ENCODE data around the gene EMC1. TPM values are rescaled to one million over a fixed set of nuclear protein-coding genes. Genes with fewer than 3 reads are reported as not detected.

The EMC1 gene
- total RNA-seq, 1 donor from 2014 or later, result 61.8 TPM

DNA sequence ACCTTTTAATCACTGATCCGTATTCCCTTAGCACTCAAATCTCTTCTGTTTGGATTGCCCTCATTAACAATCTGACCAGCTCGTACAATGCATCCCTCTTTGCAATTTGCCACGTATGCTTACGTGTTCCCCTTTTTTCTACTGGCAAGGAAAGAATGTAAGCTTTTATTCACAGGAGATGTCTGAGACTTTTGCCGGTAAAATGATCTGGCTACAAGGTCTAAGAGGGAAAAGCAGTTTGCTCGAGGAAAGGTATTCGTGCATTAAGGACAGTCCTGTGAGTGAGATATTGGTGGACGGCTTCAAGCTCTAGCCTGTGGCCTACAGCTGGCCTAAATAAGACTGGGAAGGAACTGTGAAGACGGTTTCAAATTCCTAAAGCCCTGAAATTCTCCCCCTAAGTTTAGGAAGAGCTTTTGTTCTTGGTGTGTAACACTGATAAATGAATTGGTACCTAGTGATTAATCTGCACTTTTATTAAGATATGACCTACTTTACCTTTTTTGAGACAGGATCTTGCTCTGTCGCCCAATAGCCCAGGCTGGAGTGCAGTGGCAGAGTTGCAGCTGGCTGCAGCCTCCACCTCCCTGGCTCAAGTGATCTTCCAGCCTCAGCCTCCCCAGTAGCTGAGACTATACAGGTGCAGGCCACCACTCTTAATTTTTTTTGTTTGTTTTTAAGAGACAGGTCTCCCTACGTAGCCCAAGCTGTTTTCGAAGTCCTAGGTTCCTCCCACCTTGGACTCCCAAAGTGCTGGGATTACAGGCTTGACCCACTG lies 40.4 kb downstream of the EMC1 start:
- H3K36me3 Mint-ChIP-seq (ENCODE audit: low read depth), result no peaks in the 10 kb centered on the region
- DNase-seq (ENCODE audit: low read depth, low spot score), result no peak

DNA sequence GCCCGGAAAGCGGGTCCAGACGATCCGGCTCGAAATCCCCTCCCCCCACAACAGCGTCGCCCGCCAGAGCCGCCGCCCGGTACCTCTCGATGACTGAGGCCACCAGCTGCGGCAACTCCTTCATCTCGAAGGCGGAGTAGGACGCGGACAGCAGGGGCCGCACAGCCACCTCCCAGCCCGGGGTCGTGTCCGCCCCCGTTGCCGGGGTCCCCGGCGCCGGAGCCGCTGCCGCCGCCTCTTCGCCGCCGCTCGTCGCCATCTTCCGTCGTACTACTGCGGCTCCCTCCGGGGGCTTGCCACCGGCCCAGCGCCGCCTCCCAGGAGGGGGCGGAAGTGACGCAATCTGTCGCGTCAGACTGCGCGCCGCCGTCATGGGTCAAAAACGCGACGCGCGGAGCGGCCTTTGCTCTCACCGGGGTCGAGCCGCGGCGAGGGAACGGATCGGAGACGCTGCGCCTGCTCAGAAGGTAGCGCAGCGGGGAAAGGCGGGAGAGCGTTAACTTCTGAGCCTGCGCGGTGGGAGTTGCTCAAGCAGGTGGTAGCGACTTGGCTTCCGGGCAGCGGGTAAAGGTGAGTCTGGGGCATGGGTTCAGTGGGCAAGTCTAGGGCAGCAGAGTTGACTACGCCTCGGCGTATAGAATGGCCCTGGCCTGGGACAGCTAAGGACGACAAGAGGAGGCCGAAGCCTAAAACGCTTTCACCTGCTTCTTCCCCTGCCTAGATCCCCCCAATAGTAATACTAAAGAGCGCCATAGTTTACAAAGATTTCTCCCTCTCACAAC lies 41.1 kb downstream of the EMC1 start, which contains the start of gene UBR4:
UBR4 (minus strand) TSS at position 277 of the 782 bp plus-strand sequence; CDS start at position 259, 18 bp downstream.
- Mint-ChIP-seq H3K9me3 (no peaks in the 10 kb centered on the region), H3K27ac (ENCODE audit: unreplicated experiment) (peak within 1 kb of the TSS; percentile 98), H3K27me3 (ENCODE audit: low read depth) (no peaks in the 10 kb centered on the region), H3K4me3 (peak within 1 kb of the TSS; percentile 95), H3K4me1 (peaks cover 54% of the 10 kb centered on the region), H3K36me3 (ENCODE audit: low read depth) (no peaks in the 10 kb centered on the region)
- peak; percentile 93 for DNase-seq (ENCODE audit: low read depth, low spot score)
- no peak for TF ChIP-seq CTCF (conservative IDR thresholded peaks at IDR 0.05)

More for the DNA sequence above, 40.4 kb downstream of the EMC1 start:
- Mint-ChIP-seq H3K4me1 (peaks cover 47% of the 10 kb centered on the region), H3K27ac (ENCODE audit: unreplicated experiment) (peak overlapping the region; percentile 98), H3K4me3 (peak overlapping the region; percentile 92), H3K27me3 (ENCODE audit: low read depth) (no peaks in the 10 kb centered on the region), H3K9me3 (no peaks in the 10 kb centered on the region)
- TF ChIP-seq CTCF (conservative IDR thresholded peaks at IDR 0.05), result no peak

DNA sequence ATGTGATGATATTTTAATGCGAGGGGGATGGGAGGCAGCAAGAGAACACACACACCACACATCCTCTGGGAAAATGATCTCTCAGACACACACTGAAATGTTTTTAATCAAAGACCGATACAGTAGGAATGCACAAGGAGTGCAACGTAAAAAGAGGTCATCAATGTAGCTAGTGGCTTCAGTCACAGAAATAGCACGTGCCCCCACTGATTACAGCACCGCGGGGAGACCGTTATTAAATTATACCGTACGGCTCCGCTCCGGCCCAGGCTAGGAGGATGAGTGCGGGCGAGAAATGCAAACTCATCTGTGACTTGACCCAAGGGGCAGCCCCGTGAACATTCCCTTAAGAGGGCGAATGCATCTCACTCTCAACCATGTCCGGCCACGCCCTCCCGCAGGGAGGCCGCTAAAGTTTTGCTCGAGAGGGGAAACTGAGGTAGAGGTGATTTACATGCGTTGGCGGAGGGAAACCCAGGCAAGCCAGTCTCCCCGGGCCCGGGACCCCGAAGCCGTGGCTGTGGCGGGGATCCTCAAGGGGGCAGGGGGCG lies 41.8 kb downstream of the EMC1 start:
- peak overlapping the region; percentile 95 for H3K4me3 Mint-ChIP-seq
- no peaks in the 10 kb centered on the region for H3K36me3 Mint-ChIP-seq (ENCODE audit: low read depth)
- peak overlapping the region; percentile 97 for H3K27ac Mint-ChIP-seq (ENCODE audit: unreplicated experiment)
- no peak for TF ChIP-seq CTCF (conservative IDR thresholded peaks at IDR 0.05)
- H3K4me1 Mint-ChIP-seq, result peaks cover 54% of the 10 kb centered on the region
- DNase-seq (ENCODE audit: low read depth, low spot score), result no peak
- H3K27me3 Mint-ChIP-seq (ENCODE audit: low read depth), result no peaks in the 10 kb centered on the region
- H3K9me3 Mint-ChIP-seq, result no peaks in the 10 kb centered on the region

DNA sequence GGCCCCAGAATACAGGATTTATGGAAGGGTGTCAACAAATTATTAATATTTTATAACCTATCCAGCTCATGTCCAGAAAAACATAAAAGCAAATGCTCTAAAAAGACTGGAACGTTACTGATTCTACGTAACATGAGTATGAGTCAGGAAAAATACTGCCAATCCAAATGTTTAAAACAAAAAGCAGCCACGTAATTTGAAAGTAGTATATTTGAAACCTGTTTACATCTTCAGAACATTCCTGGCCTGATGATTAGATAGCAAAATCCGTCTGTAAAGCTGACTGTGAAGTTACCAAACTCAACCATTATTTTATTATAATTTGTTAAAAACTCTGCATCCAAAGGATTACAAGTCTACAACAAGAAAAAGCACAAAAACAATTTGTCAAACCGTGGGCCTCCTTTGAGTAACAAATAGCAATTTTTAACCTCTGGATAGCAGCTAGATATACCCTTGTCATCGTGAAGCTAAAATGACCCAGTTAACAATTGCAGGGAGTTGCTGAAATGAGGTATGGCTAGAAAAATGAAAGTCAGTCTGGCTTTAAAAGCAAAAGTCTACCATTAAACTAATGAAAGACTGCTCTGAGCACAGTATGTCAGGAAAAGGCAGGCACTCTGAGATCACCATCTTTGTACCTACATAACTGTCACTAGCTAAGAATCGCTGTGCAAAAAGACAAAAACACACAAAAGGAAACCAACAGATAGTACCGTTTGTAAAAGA lies 42.5 kb downstream of the EMC1 start:
- Mint-ChIP-seq H3K36me3 (ENCODE audit: low read depth) (no peaks in the 10 kb centered on the region), H3K4me1 (peaks cover 54% of the 10 kb centered on the region), H3K27ac (ENCODE audit: unreplicated experiment) (peak overlapping the region; percentile 97), H3K27me3 (ENCODE audit: low read depth) (no peaks in the 10 kb centered on the region), H3K9me3 (no peaks in the 10 kb centered on the region), H3K4me3 (peak overlapping the region; percentile 95)
- DNase-seq (ENCODE audit: low read depth, low spot score), result no peak
- no peak for TF ChIP-seq CTCF (conservative IDR thresholded peaks at IDR 0.05)

DNA sequence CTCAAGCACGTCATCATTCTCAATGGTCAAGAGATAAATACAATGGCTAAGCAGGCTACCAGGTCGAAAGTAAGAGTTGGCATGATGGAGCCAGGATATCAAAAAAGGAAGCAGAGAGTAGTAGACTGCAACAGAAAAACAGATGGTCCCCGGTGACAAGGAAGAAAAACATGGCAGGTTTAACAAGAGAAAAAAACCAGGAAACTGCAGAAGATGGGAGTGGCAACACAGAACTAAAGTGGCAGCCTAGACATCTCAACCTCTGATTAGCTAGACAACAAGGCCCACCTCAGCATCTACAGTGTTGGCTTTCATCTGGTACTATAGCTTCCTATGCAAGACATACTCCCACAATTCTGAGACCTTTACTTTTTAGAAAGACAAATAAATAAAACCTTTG lies 44.4 kb downstream of the EMC1 start:
- Mint-ChIP-seq H3K27ac (ENCODE audit: unreplicated experiment) (no peak overlapping the region), H3K4me1 (peaks cover 44% of the 10 kb centered on the region), H3K4me3 (peak overlapping the region; percentile 63), H3K36me3 (ENCODE audit: low read depth) (no peaks in the 10 kb centered on the region), H3K27me3 (ENCODE audit: low read depth) (no peaks in the 10 kb centered on the region), H3K9me3 (no peaks in the 10 kb centered on the region)
- no peak for TF ChIP-seq CTCF (conservative IDR thresholded peaks at IDR 0.05)
- DNase-seq (ENCODE audit: low read depth, low spot score), result no peak

Measured in neural crest cell (in vitro differentiated cells).